ENCODE data around the gene CREBBP. TPM values are rescaled to one million over a fixed set of nuclear protein-coding genes. Genes with fewer than 3 reads are reported as not detected.

Gene CREBBP
- total RNA-seq, 1 donor from 2014 or later, result 11.3 TPM

- no peak overlapping the region for H3K4me3 ChIP-seq (ENCODE audit: low read depth, low read length)
- DNase-seq (ENCODE audit: low read depth), result no peak
- no peak for TF ChIP-seq CTCF (conservative IDR thresholded peaks at IDR 0.05; ENCODE audit: low read depth, low read length)
These were observed 72.0 kb downstream of the CREBBP start for GRCh38 chr16:3808308-3809063.

- H3K4me3 ChIP-seq (ENCODE audit: low read depth, low read length), result no peak overlapping the region
- no peak for TF ChIP-seq CTCF (conservative IDR thresholded peaks at IDR 0.05; ENCODE audit: low read depth, low read length)
- DNase-seq (ENCODE audit: low read depth), result no peak
These were observed 72.9 kb downstream of the CREBBP start for GRCh38 chr16:3807425-3808123.

GRCh38 chr16:3804426-3805016 lies 76.0 kb downstream of the CREBBP start:
- no peak overlapping the region for H3K4me3 ChIP-seq (ENCODE audit: low read depth, low read length)
- no peak for TF ChIP-seq CTCF (conservative IDR thresholded peaks at IDR 0.05; ENCODE audit: low read depth, low read length)
- no peak for DNase-seq (ENCODE audit: low read depth)

- TF ChIP-seq CTCF (conservative IDR thresholded peaks at IDR 0.05; ENCODE audit: low read depth, low read length), result no peak
- DNase-seq (ENCODE audit: low read depth), result no peak
These were observed 79.8 kb downstream of the CREBBP start for GRCh38 chr16:3800477-3801270.

GRCh38 chr16:3800019-3800418 lies 80.5 kb downstream of the CREBBP start:
- no peak overlapping the region for H3K4me3 ChIP-seq (ENCODE audit: low read depth, low read length)
- no peak for DNase-seq (ENCODE audit: low read depth)
- no peak for TF ChIP-seq CTCF (conservative IDR thresholded peaks at IDR 0.05; ENCODE audit: low read depth, low read length)

More at GRCh38 chr16:3800477-3801270, 79.8 kb downstream of the CREBBP start:
- H3K4me3 ChIP-seq (ENCODE audit: low read depth, low read length), result no peak overlapping the region

GRCh38 chr16:3799354-3799753 lies 81.2 kb downstream of the CREBBP start:
- no peak overlapping the region for H3K4me3 ChIP-seq (ENCODE audit: low read depth, low read length)
- no peak for TF ChIP-seq CTCF (conservative IDR thresholded peaks at IDR 0.05; ENCODE audit: low read depth, low read length)
- no peak for DNase-seq (ENCODE audit: low read depth)
